Pons (tissue), 1 donor: ENCODE results near the gene PUM2.

Experiments used
- DNase-seq: peaks from one replicate; pipeline ENCODE4 v3.0.0-alpha.2; 2016; ENCODE audit warnings: low spot score

The PUM2 gene

DNA sequence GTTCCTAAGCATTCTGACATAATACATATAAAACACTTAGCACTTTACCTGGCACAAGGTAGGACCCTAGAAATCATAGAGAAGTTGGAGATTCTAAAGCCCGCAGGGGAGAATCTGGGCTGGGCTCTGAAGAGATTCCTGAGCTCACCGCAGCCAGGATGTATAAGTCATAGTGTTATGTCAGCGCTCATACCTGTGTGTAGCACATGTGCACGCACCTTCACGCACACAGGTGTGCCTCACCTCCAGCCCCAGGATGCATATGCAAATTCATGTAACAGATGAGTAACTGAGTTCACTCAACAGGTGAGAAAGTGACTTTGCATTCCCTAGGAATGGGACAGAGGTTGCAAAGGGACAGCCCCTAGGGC is 117.8 kb downstream of the PUM2 start:
- no peak for DNase-seq

DNA sequence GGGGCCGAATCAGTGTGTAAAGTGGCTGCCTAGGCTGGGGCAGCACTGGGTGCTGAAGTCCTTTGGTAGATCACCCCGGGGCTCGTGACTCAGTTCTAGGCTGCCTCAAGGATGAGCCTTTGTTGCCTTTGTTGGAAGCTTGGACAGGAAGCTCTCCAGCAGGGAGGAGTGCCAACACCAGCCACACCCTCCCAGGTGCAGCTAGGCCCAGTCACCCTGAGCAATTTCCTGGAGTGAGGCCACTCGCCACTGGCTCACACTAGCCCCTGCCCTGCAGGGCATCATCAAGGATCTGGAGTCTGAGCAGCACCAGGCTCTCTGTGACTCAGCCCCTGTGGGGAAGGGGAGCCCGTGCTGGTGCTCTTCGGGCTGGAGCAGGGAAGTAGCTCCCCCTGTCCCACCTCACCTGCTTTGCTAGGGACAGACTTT is 119.0 kb downstream of the PUM2 start:
- DNase-seq, result no peak

DNA sequence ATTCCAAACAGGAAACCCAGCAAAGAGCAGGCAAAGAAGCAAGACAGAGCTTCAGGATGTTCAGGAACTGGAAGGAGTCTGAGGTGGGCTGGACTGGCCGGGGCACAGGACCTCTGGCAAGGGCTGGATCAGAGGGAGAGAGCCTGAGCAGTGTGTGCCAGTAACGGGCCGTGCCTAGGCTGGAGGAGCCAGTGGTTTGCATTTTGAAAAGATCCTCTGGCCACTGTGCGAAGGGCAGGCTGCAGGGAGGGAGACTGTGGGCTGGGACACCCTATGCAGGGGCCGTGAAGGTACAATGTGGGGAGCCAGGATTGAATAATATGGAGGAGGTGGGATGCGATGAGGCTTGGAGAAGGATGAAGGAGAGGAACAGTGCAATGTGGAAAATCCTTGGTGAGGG is 119.5 kb downstream of the PUM2 start:
- no peak for DNase-seq

DNA sequence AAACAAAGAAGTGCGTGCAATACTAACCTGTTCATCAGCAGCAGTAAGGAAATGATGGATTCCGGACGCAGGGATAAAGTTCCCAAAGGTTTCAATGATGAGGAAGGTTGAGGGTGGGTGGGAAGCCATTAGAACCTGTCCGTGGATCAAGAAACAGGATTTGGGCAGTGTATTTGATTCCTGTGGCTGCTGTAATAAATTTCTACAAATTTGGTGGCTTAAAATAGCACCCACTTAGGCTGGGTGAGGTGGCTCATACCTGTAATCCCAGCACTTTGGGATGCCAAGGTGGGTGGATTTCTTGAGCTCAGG is 120.6 kb downstream of the PUM2 start:
- DNase-seq, result no peak

DNA sequence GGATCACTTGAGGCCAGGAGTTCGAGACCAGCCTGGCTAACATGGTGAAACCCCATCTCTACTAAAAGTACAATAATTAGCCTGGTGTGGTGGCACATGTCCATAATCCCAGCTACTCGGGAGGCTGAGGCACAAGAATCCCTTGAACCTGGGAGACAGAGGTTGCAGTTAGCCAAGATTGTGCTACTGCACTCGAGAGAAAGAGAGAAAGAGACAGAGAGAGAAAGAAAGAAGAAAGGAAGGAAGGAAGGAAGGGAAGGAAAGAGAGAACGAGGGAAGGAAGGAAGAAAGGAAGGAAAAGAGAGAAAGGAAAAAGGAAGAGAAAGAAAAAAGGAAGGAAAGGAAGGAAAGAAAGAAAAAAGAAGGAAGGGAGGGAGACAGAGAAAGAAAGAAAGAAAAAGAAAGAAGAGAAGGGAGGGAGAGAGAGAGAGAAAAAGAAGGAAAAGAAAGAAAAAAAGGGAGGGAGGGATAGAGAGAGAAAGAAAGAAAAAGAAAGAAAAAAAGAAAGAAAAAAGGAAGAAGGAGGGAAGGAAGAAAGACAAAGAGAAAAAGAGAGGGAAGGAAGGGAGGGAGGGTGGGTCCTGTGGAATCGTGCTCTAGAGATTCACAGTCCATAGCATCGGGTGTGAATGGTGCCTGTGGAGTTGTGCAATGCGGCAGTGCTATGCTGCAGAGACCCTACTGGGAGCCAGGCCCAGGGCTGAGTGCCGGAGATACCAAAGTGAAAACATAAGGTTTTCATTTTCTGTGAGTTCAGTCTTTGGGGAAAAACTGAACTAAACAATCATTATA is 121.1 kb downstream of the PUM2 start:
- no peak for DNase-seq

DNA sequence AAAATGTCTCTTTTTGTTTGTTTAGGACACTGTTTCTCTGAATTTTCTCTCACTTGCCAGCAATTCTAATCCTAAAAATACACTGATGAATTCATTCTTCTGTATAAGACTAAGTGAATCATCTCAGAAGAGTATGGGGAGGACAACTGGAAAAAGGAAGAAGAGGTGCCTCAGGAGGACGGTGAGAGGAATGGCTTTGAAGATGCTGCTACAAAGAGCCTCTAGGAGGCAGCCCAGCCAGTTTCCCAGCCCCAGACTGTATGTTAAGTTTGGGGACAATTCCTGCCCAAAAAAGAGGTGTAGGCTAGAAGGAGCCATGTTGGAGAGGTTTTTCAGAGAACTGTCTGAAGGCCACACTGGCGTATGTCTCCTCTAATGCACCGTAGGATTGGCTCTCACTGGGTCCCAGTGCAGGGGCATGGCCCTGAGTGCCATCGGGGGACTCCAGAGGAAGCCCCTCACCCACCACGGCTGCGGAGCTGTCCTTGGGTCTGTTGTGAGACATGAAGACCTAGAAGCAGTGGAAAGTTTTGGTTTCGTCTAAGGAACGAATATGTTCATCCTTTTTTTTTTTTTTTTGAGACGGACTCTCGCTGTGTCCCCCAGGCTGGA is 122.6 kb downstream of the PUM2 start:
- no peak for DNase-seq

DNA sequence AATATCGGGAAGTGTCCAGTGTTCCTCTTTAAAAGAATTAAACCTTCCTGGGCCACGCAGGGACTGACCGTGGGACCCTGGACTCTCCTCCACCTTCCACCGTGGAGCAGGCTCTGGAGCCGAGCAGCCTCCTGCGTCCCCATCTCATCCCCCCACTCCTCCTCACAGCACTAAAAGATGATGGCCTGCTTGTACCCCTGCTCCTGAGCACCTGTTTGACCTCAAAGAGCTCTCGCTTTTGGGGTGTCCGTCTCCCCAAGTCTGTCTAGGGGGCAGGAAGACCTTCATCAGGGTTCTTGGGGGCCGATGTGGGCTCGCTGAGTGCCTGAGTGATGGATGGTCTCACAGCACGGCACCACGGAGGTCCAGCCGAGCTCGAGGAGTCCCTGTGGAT is 124.5 kb downstream of the PUM2 start:
- DNase-seq, result no peak

DNA sequence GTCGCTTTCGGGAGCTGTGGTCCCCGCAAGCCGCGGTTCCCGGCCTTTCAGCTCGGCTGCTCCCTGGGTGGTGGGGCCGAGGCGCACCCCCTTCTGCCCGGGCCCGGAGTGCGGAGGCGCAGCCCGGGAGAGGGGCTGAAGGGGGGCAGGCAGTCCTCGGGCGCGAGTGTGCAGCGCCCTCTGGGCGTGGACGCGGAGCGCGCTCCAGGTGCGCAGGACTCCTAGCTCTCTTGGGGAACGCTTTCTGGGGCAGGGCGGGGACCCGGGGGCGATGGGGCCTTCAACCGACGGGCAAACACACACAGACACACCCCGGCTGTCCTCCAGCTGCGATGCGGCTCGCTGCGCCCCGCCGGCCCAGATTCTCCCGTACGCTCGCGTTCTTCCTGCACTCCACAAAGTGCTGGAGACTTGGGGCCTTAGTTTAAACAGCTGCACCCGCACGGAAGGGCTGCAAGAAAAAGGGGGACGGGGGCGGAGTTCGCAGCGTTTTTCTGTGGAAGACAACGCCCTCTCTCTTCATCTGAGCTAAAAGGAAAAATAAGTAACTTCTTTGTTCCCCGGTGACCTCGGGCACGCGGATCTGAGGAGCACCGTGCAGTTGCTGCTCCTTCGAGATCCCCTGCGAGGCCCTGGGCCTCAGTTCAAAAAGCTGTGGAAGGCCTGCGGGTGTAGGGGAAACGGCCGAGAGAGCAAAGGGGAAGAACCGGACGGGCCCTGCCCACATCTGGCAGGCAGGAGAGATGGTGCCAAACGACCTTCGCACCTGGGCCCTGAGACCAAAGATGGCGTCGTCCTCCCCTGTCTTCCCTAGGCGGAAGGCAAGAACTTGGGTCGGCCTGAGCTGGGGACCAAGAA is 125.1 kb downstream of the PUM2 start:
- DNase-seq, result no peak

DNA sequence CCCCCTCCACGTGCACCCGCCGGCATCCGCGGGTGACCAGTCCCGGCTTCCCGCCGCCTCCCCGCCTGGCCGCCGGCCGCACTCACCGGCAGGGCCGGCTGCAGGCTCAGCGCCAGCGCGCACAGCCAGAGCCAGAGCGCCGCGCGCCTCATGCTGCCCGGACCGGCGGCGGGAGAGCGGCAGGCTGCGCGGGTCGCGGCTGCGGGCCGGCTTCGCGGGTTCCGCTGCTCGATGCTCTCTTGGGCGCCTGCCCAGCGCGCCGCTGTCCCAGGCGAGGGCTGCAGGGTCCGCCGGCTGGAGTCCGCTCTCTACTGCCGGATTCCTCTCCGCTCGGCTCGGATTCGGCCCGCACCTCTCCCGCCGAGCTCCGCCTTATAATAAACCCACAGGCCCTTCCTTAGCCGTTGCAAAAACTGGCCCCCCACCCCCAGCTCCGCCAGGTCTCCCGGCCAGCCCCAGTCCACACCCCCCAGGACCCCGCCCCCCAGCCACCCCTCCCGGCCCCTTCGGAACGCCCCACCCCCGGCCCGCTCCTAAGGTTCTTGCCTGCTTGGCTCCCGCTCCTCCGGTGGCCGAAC is 125.8 kb downstream of the PUM2 start, which contains the start of gene SDC1:
Gene SDC1 (minus strand): TSS at position 415 of the 578 bp plus-strand sequence. CDS start 263 bp downstream, at position 152.
- DNase-seq, result no peak

DNA sequence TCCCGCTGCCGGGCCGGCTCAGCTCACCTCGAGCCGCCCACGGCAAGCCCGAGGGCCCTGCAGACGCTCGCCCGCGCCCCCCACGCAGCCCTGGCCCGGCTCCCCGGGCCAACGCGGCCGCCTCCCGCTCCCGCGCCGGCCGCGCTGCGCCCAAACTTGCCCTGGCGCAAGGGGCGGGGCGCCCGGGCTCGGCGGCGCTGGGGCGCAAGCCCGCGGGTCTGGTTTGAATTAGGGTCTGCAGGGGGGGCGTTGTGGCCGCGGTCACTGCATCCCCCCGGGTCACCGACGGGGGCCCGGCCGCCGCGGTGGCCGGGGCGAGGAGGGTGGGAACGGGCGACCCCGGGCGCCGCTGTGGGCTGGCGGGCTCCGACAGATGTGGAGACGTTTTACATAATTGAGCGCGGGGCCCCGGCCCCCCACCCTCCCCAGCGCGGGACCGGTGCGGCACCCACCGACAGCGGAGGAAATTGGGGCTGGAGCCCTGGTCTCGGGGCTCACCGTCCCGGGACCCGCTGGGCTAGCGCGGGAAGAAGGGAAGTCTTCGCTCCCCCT is 126.4 kb downstream of the PUM2 start:
- DNase-seq, result no peak

DNA sequence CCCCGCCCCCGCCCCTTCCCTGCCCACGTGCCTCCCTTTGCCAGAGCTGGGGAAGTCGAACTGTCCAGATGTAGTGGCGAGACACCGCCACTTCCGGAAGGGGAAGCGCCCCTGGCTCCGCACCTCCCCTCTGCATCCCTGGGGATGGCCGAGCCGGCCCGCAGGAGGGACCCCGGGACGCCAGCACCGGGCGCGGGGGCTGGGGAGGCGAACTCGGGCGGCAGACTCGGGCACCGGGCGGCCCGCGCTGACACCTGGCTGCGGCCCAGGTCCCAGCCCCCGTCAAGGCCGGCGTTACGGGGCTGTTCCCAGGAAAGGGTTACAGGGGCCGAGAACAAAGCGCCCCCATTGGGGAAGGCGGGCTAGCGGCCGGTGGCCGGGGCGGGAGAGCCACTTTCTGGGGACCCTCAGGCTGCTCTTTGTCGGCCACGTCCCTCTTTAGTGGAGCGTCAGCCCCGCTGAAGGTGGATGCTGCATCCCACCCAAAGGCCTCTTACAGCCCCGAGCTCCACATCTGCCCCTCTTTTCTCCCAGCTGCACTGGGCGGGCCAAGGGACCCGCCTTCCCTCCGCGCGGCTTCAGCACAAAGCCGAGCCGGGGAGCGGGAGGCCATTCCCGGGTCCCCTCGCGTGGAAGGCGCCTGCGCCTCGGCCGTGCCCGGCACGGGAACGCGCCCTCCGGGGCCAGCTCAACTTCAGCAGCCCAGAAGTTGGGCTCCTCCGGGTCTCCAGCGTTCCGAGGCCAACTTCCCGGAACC is 127.1 kb downstream of the PUM2 start:
- DNase-seq, result no peak

DNA sequence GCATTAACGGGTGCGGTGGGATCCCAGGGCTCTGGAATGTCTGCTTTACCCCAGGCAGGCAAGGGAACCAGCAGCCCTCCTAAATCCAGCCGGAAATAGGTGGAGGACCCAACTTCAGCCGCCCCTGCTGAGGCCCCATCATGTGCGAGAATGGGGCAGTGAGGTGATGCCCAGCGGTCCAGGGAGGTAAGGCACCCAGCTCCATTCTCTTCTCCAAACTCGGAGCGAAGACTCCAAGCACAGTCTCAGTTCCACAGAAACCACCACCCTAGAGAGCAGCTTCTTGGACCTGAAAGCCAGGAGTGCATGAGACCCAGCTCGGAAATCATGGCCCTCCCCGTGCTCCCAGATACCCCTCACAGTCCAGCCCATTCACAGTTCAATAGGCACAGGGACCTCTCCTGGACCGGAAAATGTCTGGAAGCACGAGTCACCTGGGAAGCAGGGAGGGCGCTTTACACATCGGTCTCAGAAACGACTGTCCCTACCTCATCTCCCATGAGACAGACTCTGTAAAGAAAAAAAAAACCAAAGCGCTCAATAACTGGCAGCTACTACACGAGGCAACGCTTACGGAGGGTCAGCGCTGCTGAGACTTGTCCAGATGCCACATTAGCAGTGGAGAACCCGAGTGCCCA is 127.8 kb downstream of the PUM2 start:
- DNase-seq, result no peak

DNA sequence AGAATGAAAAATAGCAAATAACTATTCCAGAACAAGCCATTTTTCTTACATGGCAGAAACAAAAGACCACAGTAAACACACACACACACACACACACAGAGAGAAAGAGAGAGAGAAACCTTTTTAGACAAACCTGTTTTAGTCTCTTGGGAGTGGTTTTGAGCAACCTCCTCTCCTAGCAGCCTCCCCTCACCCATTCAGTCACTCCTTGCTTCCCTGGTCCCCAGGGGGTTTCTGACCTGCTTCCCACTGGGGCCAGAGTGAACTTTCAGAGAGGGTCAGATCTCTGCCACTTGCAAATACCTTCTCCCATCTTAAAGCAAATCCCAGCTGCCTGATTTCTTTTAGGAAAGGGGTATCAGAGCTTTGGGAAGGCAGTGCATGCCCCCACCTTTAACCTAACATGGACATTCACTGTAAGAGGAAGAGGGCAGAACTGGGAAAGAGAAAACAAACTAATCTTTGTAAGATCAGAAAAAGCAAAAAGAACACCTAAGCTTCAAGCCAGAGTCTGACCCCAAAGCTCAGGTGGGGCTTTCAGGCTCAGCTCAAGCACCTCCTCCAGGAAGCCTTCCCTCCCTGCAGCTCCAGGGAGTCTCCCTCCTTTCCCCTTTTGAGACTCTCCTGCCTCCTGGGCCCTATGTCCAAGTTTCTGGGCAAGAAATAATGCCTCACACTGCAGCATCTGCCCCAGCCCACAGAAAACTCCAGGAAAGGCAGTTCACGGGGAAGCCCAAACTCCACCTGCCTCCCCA is 128.5 kb downstream of the PUM2 start:
- DNase-seq, result no peak

DNA sequence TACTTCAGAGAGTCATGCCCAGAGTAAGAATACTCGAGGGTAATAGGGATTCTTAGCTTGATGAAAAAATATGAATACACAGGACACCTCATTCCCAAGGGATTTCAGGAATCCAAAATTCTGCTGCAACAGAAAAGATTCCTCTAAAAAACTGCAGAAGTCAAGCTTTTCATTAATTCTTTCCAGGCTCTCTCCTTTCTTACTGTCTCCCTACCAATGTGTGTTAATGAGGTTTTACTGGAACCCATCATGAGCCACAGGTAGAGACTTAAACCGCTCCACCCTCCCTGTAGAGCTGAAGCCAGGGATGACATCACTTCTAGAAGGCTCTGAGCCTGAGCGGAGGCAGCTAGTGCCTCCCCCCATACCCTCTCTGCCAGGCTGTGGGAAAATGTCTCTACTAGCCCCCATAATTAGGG is 129.1 kb downstream of the PUM2 start:
- no peak for DNase-seq

DNA sequence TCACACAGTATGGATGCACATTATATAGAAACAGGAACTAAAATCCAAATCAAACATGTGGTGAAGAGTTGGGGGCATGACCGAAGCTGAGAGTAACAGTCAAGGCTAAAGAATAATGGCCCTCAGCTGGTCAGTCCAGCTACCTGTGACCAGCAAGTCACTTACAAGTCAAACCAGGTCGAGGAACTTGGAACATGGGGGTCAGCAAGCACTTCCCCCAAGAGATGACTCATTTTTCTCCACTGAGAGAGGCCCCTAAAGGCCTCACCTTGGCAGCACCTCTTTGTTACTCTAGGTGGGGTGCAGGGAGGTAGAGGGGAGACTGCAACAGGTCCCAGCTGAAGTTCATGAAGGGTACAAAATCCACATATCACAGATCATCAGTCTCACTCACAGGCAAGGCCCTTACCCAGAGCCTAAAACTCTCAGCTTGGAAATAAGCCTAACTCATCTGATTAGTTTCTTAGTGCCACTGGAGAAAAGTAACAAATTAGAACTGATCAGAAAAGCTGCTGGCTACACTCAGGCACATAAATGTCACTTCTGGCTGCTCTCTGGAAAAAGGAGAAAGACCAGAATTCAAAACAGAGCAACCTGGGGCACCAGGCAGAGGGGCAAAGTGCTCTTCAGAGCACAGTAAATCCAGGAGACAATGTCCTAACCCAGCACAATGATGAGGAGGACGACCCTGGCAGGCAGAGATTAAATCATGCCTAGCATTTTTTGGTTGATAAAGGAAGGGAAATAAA is 129.7 kb downstream of the PUM2 start:
- DNase-seq, result no peak

DNA sequence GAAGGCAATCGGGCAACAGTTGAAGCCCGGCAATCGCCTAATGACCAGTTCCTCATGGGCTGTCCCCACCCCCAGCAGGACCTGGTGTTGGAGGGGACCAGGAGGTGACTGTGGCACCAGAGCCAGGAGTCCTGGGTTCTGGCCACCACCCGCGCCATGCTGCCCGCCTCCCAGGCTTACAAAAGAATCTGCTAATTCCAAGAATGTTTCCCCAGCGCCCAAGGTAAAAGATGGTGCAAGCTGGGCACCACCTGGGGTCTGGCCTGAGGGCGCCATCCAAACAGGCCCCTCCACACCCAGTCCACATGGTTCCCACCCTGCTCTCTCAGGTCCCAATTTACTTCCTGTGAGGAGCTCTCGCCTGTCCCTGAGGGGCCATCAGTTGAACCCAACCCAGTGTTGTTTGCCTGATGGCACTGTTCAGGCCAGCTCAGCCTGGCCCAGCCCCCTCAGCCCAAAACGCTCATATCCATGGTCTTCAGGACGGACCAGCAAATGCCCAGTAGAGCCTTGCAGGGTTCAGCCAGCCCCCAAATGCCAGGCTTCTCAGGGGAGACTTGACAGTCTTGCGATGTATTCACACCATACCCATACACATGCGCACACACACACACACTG is 130.8 kb downstream of the PUM2 start:
- no peak for DNase-seq

DNA sequence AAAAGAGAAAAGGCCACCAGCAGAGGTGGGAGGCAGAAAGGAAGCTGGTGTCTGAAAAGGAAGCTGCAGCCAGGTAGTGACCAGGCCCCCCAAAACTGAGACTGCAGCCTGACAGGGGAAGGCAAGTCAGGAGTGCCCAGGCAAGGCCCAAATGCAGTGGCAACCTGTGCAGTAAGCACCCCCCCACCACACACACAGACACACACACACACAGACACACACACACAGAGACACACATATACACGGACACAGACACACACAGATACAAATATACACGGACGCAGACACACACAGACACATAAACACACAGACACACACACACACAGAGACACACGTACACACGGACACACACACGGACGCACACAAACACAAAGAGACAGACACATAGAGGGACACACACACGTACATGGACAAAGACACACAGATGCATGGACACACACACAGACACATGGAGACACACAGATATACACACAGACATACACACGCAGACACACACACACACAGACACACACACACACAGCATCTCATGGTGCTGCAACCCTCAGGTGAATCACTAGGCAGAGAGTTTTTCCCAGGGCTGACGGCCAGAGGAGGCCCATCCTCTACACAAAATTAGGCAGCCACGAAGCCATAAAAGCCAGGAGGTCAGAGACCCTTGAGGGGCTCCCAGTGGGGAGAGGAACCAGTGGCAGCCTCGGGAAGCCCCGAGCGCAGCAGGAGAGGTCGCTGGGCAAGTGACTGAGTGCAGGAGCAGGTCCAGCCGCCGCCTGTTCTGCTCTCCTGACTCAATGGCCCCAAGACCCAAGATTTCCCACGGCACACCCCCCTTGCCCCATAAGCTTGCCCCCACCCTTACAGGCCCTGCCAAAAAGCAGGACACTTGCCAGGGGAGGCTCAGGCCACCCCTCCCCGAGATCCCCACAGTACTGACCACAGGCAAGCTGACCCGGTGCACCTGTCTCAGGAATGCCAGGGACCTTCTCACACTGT is 132.0 kb downstream of the PUM2 start:
- no peak for DNase-seq
